IPS-18a (cell line): ENCODE measurements around the gene CNKSR3.
"Not testable (repeated sequence)": the region's sequence is repeated elsewhere in the genome, so short reads cannot be mapped to it uniquely, and the experiment has no call there.

Experiments used
- H3K27ac ChIP-seq: one replicate; pipeline ENCODE4 v1.5.1; 2013; ENCODE audit warnings: low read length
- H3K27me3 ChIP-seq: one replicate; pipeline ENCODE4 v1.6.1; 2013; ENCODE audit warnings: mild to moderate bottlenecking, low read length; ENCODE audit not compliant: control insufficient read depth, insufficient read depth
- H3K36me3 ChIP-seq: one replicate; pipeline ENCODE4 v1.6.1; 2013; ENCODE audit warnings: low read depth, low read length; ENCODE audit not compliant: control insufficient read depth
- H3K4me1 ChIP-seq: one replicate; pipeline ENCODE4 v1.6.1; 2013; ENCODE audit warnings: low read depth, low read length; ENCODE audit not compliant: control insufficient read depth
- H3K4me3 ChIP-seq: one replicate; pipeline ENCODE4 v1.5.1; 2013; ENCODE audit warnings: low read length
- H3K9ac ChIP-seq: one replicate; pipeline ENCODE4 v1.6.1; 2013; ENCODE audit warnings: mild to moderate bottlenecking, low read length, moderate library complexity
- H3K9me3 ChIP-seq: one replicate; pipeline ENCODE4 v1.6.1; 2013; ENCODE audit warnings: low read depth, low read length; ENCODE audit not compliant: control insufficient read depth

The CNKSR3 gene

GRCh38 chr6:154526996-154527395 is 16.5 kb upstream of the CNKSR3 start:
- no peaks in the 10 kb centered on the region for H3K36me3 ChIP-seq
- H3K4me1 ChIP-seq = no peaks in the 10 kb centered on the region
- H3K9me3 ChIP-seq = no peaks in the 10 kb centered on the region
- no peaks in the 10 kb centered on the region for H3K27me3 ChIP-seq
- no peak overlapping the region for H3K4me3 ChIP-seq
- H3K27ac ChIP-seq = no peak overlapping the region
- H3K9ac ChIP-seq = no peak overlapping the region

- no peaks in the 10 kb centered on the region for H3K36me3 ChIP-seq
These were observed 12.1 kb upstream of the CNKSR3 start for GRCh38 chr6:154522576-154522975.

GRCh38 chr6:154521412-154521811 is 10.9 kb upstream of the CNKSR3 start:
- no peaks in the 10 kb centered on the region for H3K4me1 ChIP-seq
- H3K27ac ChIP-seq = no peak overlapping the region
- H3K9me3 ChIP-seq = no peaks in the 10 kb centered on the region
- H3K27me3 ChIP-seq = no peaks in the 10 kb centered on the region
- no peaks in the 10 kb centered on the region for H3K36me3 ChIP-seq
- no peak overlapping the region for H3K4me3 ChIP-seq
- H3K9ac ChIP-seq = no peak overlapping the region

More at GRCh38 chr6:154522576-154522975, 12.1 kb upstream of the CNKSR3 start:
- no peaks in the 10 kb centered on the region for H3K9me3 ChIP-seq
- no peaks in the 10 kb centered on the region for H3K4me1 ChIP-seq
- H3K27me3 ChIP-seq = no peaks in the 10 kb centered on the region
- H3K9ac ChIP-seq = no peak overlapping the region
- H3K27ac ChIP-seq = no peak overlapping the region
- no peak overlapping the region for H3K4me3 ChIP-seq

- no peaks in the 10 kb centered on the region for H3K9me3 ChIP-seq
- H3K4me1 ChIP-seq = peaks cover 3% of the 10 kb centered on the region
- H3K4me3 ChIP-seq = no peak overlapping the region
- H3K27ac ChIP-seq = no peak overlapping the region
- no peak overlapping the region for H3K9ac ChIP-seq
- no peaks in the 10 kb centered on the region for H3K36me3 ChIP-seq
- H3K27me3 ChIP-seq = no peaks in the 10 kb centered on the region
These were observed 9.8 kb upstream of the CNKSR3 start for GRCh38 chr6:154520280-154520679.

- Histone ChIP-seq H3K27ac (no peak overlapping the region), H3K9ac (no peak overlapping the region), H3K9me3 (no peaks in the 10 kb centered on the region), H3K4me3 (no peak overlapping the region), H3K27me3 (no peaks in the 10 kb centered on the region), H3K4me1 (peaks cover 3% of the 10 kb centered on the region), H3K36me3 (no peaks in the 10 kb centered on the region)
These were observed 7.9 kb upstream of the CNKSR3 start for GRCh38 chr6:154518396-154518795.

DNA sequence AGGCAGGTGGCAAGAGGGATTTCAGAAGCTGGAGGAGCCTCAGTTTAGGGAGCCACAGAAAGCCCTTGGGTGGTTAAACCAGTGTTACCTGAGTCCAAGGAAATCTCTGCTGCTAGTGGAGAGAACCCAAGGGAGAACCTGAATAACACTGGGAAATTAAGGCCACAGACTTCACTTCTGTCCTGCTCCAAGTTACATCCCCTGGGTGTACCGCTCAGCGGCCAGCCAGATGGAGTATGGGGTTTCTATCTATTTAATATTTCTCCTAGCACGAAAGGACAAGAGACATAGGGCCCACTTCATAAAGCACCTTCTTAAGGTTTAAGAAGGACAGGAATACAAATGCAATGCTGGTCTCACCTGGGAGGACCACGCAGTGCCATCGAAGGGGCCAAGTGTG is 5.8 kb upstream of the CNKSR3 start:
- Histone ChIP-seq H3K9ac (no peak overlapping the region), H3K4me1 (peaks cover 16% of the 10 kb centered on the region), H3K27me3 (no peaks in the 10 kb centered on the region), H3K4me3 (no peak overlapping the region), H3K27ac (no peak overlapping the region), H3K9me3 (no peaks in the 10 kb centered on the region), H3K36me3 (no peaks in the 10 kb centered on the region)

GRCh38 chr6:154515826-154516225 is 5.3 kb upstream of the CNKSR3 start:
- H3K27me3 ChIP-seq = no peaks in the 10 kb centered on the region

DNA sequence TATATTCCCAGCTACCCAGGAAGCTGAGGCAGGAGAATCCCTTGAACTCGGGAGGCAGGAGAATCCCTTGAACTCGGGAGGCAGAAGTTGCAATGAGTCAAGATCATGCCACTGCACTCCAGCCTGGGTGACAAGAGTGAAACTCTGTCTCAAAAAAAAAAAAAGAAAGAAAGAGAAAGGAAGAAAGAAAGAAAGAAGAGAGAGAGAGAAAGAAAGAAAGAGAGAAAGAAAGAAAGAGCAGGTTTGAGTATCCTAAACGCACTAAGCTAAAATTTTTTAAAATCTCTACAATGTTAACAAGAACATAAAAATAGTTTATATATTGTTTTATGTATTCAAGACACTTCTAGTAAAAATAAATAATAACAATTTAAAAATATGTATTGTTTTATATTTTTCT is 4.6 kb upstream of the CNKSR3 start:
- H3K9ac ChIP-seq, H3K27ac ChIP-seq, H3K9me3 ChIP-seq, H3K36me3 ChIP-seq, H3K27me3 ChIP-seq, H3K4me3 ChIP-seq: not testable (repeated sequence)
- H3K4me1 ChIP-seq = peaks cover 19% of the 10 kb centered on the region

More at GRCh38 chr6:154515826-154516225, 5.3 kb upstream of the CNKSR3 start:
- Histone ChIP-seq H3K9me3 (no peaks in the 10 kb centered on the region), H3K9ac (no peak overlapping the region), H3K27ac (no peak overlapping the region), H3K4me3 (no peak overlapping the region), H3K36me3 (no peaks in the 10 kb centered on the region), H3K4me1 (peaks cover 19% of the 10 kb centered on the region)

DNA sequence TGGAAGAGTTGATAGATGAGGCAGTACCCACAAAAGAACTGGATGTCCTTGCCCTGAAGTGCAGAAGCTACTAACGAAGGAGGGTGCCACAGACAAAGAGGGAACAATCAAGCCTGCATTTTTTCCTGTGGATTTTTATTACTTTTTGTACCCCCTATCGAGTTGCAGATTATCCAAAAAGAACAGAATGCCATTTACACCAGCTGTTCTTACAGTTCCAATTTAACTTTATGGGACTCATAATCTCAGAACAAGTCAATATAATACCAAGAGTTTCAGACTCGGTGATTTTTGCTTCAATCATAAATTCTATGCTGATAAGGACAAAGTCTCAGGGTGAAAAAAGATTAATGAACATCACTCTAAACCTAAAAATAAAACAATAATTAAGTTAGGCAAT is 4.0 kb upstream of the CNKSR3 start:
- Histone ChIP-seq H3K27ac (no peak overlapping the region), H3K4me1 (peaks cover 19% of the 10 kb centered on the region), H3K9me3 (no peaks in the 10 kb centered on the region), H3K36me3 (no peaks in the 10 kb centered on the region), H3K9ac (no peak overlapping the region), H3K27me3 (no peaks in the 10 kb centered on the region), H3K4me3 (no peak overlapping the region)

- Histone ChIP-seq H3K36me3 (no peaks in the 10 kb centered on the region), H3K27me3 (peaks cover 3% of the 10 kb centered on the region), H3K4me1 (peaks cover 22% of the 10 kb centered on the region), H3K9ac (no peak overlapping the region), H3K27ac (no peak overlapping the region), H3K9me3 (no peaks in the 10 kb centered on the region), H3K4me3 (no peak overlapping the region)
These were observed 3.3 kb upstream of the CNKSR3 start for GRCh38 chr6:154513601-154514320.

DNA sequence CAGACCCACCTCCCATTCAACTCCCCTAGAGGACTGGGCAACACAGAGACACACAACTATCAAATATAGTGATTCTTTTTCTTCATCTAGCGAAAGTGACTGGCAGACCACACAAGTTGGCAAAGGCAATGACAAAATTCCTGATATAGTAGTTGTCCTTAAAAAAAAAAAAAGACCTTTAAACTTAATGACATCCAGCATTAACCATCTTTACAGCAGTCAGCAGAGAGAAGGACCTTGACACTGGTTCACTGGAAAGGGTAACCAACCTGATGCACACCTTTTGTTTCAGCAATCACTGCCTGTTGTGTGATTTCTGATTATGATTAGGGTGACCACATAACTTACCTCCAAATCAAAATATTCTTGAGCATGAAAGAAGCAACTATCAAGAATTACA is 1.7 kb upstream of the CNKSR3 start:
- Histone ChIP-seq H3K27ac (no peak overlapping the region), H3K27me3 (peaks cover 18% of the 10 kb centered on the region), H3K4me1 (peaks cover 25% of the 10 kb centered on the region), H3K4me3 (no peak overlapping the region), H3K36me3 (no peaks in the 10 kb centered on the region), H3K9me3 (no peaks in the 10 kb centered on the region), H3K9ac (no peak overlapping the region)

DNA sequence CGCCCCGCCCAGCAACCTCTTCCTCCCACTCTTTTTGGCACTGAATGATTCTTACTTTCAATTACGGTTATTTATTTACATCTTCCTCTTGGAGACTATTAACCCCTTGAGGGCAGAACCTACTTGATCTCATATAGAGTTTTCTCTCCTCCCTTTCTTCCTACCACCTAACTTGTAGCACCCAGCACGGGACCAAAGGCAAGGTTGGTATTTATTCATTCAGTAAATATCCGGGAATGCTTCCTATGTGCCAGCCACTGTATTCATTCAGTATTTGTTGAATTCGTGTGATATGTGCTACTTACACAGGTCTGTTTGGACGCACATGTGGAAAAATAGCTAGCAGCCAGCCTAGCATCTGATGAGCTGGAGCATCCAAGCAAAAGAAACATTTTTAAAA is 1.3 kb upstream of the CNKSR3 start:
- H3K27me3 ChIP-seq = peaks cover 22% of the 10 kb centered on the region
- no peak overlapping the region for H3K9ac ChIP-seq
- H3K4me3 ChIP-seq = no peak overlapping the region
- H3K36me3 ChIP-seq = no peaks in the 10 kb centered on the region
- H3K4me1 ChIP-seq = peaks cover 25% of the 10 kb centered on the region
- no peak overlapping the region for H3K27ac ChIP-seq
- H3K9me3 ChIP-seq = no peaks in the 10 kb centered on the region
